WI38 (cell line): ENCODE data around the gene ESPNL.

Experiments used
- H3K4me3 ChIP-seq: 2 replicates; pipeline ENCODE4 v1.5.1; 2011; ENCODE audit warnings: low read depth, mild to moderate bottlenecking, control low read depth, low read length
- CTCF ChIP-seq: IDR thresholded peaks from 2 replicates; pipeline ENCODE4 v1.5.1; 2012; ENCODE audit warnings: low read depth, mild to moderate bottlenecking, control low read depth, low read length

The ESPNL gene

GRCh38 chr2:238101891-238102841, 2.0 kb downstream of the ESPNL start:
- no peak overlapping the region for H3K4me3 ChIP-seq
- TF ChIP-seq CTCF: no peak

GRCh38 chr2:238102865-238103264, 2.7 kb downstream of the ESPNL start:
- no peak for TF ChIP-seq CTCF
- no peak overlapping the region for H3K4me3 ChIP-seq

GRCh38 chr2:238103465-238104225, 3.5 kb downstream of the ESPNL start:
- H3K4me3 ChIP-seq: no peak overlapping the region
- no peak for TF ChIP-seq CTCF

- TF ChIP-seq CTCF: no peak
- no peak overlapping the region for H3K4me3 ChIP-seq
Measured at GRCh38 chr2:238104226-238104690, 4.1 kb downstream of the ESPNL start.

GRCh38 chr2:238104691-238105371, 4.7 kb downstream of the ESPNL start:
- no peak for TF ChIP-seq CTCF
- no peak overlapping the region for H3K4me3 ChIP-seq

- no peak for TF ChIP-seq CTCF
- H3K4me3 ChIP-seq: no peak overlapping the region
Measured at GRCh38 chr2:238105506-238106338, 5.6 kb downstream of the ESPNL start.
